ENCODE data around the gene METTL25. TPM values are rescaled to one million over a fixed set of nuclear protein-coding genes. Genes with fewer than 3 reads are reported as not detected.

The METTL25 gene
- total RNA-seq, 1 experiment from 2014 or later: 4.1 TPM

GRCh38 chr12:82350161-82350560, 8.2 kb upstream of the METTL25 start:
- ChIA-PET CTCF (interaction anchor here (1.5 kb wide), 1 partner anchor 8 kb away, joined by 14 read pairs; the partner anchor contains the start of genes CCDC59 and METTL25), POLR2A (no interaction called here)
- Mint-ChIP-seq H3K9me3 (ENCODE audit: unreplicated experiment) (no peaks in the 10 kb centered on the region), H3K36me3 (ENCODE audit: insufficient read depth, unreplicated experiment) (peaks cover 53% of the 10 kb centered on the region), H3K4me1 (ENCODE audit: insufficient read depth, unreplicated experiment) (no peaks in the 10 kb centered on the region), H3K27ac (ENCODE audit: low read depth, unreplicated experiment) (no peak overlapping the region), H3K27me3 (ENCODE audit: insufficient read depth, unreplicated experiment) (no peaks in the 10 kb centered on the region), H3K4me3 (ENCODE audit: unreplicated experiment) (no peak overlapping the region)
- BruUV-seq (replicated peaks): no TSS peak
- intact Hi-C loops (cut with micrococcal nuclease): no loop called here
- no peak for DNase-seq (ENCODE audit: unreplicated experiment)
- TF ChIP-seq CTCF (IDR thresholded peaks at IDR 0.05; ENCODE audit: unreplicated experiment): no peak

GRCh38 chr12:82351390-82351789, 6.9 kb upstream of the METTL25 start:
- BruUV-seq (replicated peaks): no TSS peak
- Mint-ChIP-seq H3K4me1 (ENCODE audit: insufficient read depth, unreplicated experiment) (peaks cover 6% of the 10 kb centered on the region), H3K27ac (ENCODE audit: low read depth, unreplicated experiment) (no peak overlapping the region), H3K27me3 (ENCODE audit: insufficient read depth, unreplicated experiment) (no peaks in the 10 kb centered on the region), H3K4me3 (ENCODE audit: unreplicated experiment) (no peak overlapping the region), H3K36me3 (ENCODE audit: insufficient read depth, unreplicated experiment) (peaks cover 64% of the 10 kb centered on the region), H3K9me3 (ENCODE audit: unreplicated experiment) (no peaks in the 10 kb centered on the region)
- ChIA-PET POLR2A (no interaction called here), CTCF (interaction anchor here (0.7 kb wide), 1 partner anchor 713 kb away, joined by 3 read pairs; no protein-coding TSS in a partner anchor)
- intact Hi-C loops (cut with micrococcal nuclease): no loop called here
- no peak for TF ChIP-seq CTCF (IDR thresholded peaks at IDR 0.05; ENCODE audit: unreplicated experiment)
- DNase-seq (ENCODE audit: unreplicated experiment): no peak

- intact Hi-C loops (cut with micrococcal nuclease): loop anchor here (5.0 kb wide), 1 partner anchor 560 kb away; no protein-coding TSS in a partner anchor
- no peaks in the 10 kb centered on the region for H3K27me3 Mint-ChIP-seq (ENCODE audit: insufficient read depth, unreplicated experiment)
- BruUV-seq (replicated peaks): no TSS peak
- H3K4me1 Mint-ChIP-seq (ENCODE audit: insufficient read depth, unreplicated experiment): peaks cover 6% of the 10 kb centered on the region
- H3K9me3 Mint-ChIP-seq (ENCODE audit: unreplicated experiment): no peaks in the 10 kb centered on the region
- ChIA-PET CTCF (interaction anchor here (0.6 to 2.2 kb wide), 13 partner anchors 7 to 1788 kb away, joined by 3 to 16 read pairs (median 4); no protein-coding TSS in a partner anchor), POLR2A (interaction anchor here (0.6 kb wide), 2 partner anchors 662 to 1793 kb away, joined by 3 to 4 read pairs; no protein-coding TSS in a partner anchor)
- no peak for TF ChIP-seq CTCF (IDR thresholded peaks at IDR 0.05; ENCODE audit: unreplicated experiment)
- peak overlapping the region; percentile 86 for H3K4me3 Mint-ChIP-seq (ENCODE audit: unreplicated experiment)
- peak overlapping the region; percentile 99 for H3K27ac Mint-ChIP-seq (ENCODE audit: low read depth, unreplicated experiment)
- no peak for DNase-seq (ENCODE audit: unreplicated experiment)
- peaks cover 52% of the 10 kb centered on the region for H3K36me3 Mint-ChIP-seq (ENCODE audit: insufficient read depth, unreplicated experiment)
These were observed 989 bp upstream of the METTL25 start for GRCh38 chr12:82357340-82357739.

- peak overlapping the region; percentile 99 for H3K27ac Mint-ChIP-seq (ENCODE audit: low read depth, unreplicated experiment)
- peaks cover 6% of the 10 kb centered on the region for H3K4me1 Mint-ChIP-seq (ENCODE audit: insufficient read depth, unreplicated experiment)
- TF ChIP-seq CTCF (IDR thresholded peaks at IDR 0.05; ENCODE audit: unreplicated experiment): no peak
- H3K27me3 Mint-ChIP-seq (ENCODE audit: insufficient read depth, unreplicated experiment): no peaks in the 10 kb centered on the region
- POLR2A ChIA-PET: interaction anchor here (0.6 to 1.1 kb wide), 4 partner anchors 10 to 777 kb away, joined by 3 read pairs; no protein-coding TSS in a partner anchor
- TSS peak; percentile 54 for BruUV-seq (replicated peaks)
- CTCF ChIA-PET: interaction anchor here (0.7 to 3.3 kb wide), 31 partner anchors 8 to 1787 kb away, joined by 3 to 23 read pairs (median 4); no protein-coding TSS in a partner anchor
- H3K4me3 Mint-ChIP-seq (ENCODE audit: unreplicated experiment): peak overlapping the region; percentile 86
- H3K9me3 Mint-ChIP-seq (ENCODE audit: unreplicated experiment): no peaks in the 10 kb centered on the region
- DNase-seq (ENCODE audit: unreplicated experiment): no peak
- intact Hi-C loops (cut with micrococcal nuclease): loop anchor here (1.0 to 5.0 kb wide), 2 partner anchors 561 to 714 kb away; no protein-coding TSS in a partner anchor
- H3K36me3 Mint-ChIP-seq (ENCODE audit: insufficient read depth, unreplicated experiment): peaks cover 49% of the 10 kb centered on the region
These were observed 507 bp upstream of the METTL25 start for GRCh38 chr12:82357845-82358199.

All from MCF 10A (cell line).